ENCODE results near the gene NRTN.

The NRTN gene

GRCh38 chr19:5811117-5811516 lies 6.2 kb downstream of the NRTN start:
- H3K4me1 ChIP-seq = no peaks in the 10 kb centered on the region
- intact Hi-C loops (cut with DNase I; ENCODE audit: low total_unique reads) = no loop called here
- peaks cover 0 to 43% of the 10 kb centered on the region in 2 donors for H3K27me3 ChIP-seq
- DNase-seq = no peak
- H3K27ac ChIP-seq = no peak overlapping the region
- H3K9me3 ChIP-seq = no peaks in the 10 kb centered on the region
- no peak for TF ChIP-seq CTCF (IDR thresholded peaks at IDR 0.05)
- no peak overlapping the region for H3K4me3 ChIP-seq
- H3K36me3 ChIP-seq = no peaks in the 10 kb centered on the region

- no peak for TF ChIP-seq CTCF (IDR thresholded peaks at IDR 0.05)
- DNase-seq = no peak
- Histone ChIP-seq H3K27ac (no peak overlapping the region), H3K9me3 (no peaks in the 10 kb centered on the region), H3K27me3 (peaks cover 0 to 41% of the 10 kb centered on the region in 2 donors), H3K36me3 (no peaks in the 10 kb centered on the region), H3K4me3 (no peak overlapping the region), H3K4me1 (no peaks in the 10 kb centered on the region)
- intact Hi-C loops (cut with DNase I; ENCODE audit: low total_unique reads) = no loop called here
Measured at GRCh38 chr19:5814123-5814851, 9.4 kb downstream of the NRTN start.

GRCh38 chr19:5814852-5815246 lies 10.0 kb downstream of the NRTN start:
- Histone ChIP-seq H3K9me3 (no peaks in the 10 kb centered on the region), H3K36me3 (no peaks in the 10 kb centered on the region), H3K4me3 (no peak overlapping the region), H3K27me3 (peaks cover 0 to 45% of the 10 kb centered on the region in 2 donors), H3K4me1 (no peaks in the 10 kb centered on the region), H3K27ac (no peak overlapping the region)
- TF ChIP-seq CTCF (IDR thresholded peaks at IDR 0.05) = no peak
- intact Hi-C loops (cut with DNase I; ENCODE audit: low total_unique reads) = no loop called here
- DNase-seq = no peak

GRCh38 chr19:5817218-5817617 lies 12.4 kb downstream of the NRTN start:
- no peak overlapping the region for H3K4me3 ChIP-seq
- H3K27ac ChIP-seq = no peak overlapping the region
- no peaks in the 10 kb centered on the region for H3K9me3 ChIP-seq
- H3K27me3 ChIP-seq = peaks cover 0 to 53% of the 10 kb centered on the region in 2 donors
- TF ChIP-seq CTCF (IDR thresholded peaks at IDR 0.05) = no peak
- intact Hi-C loops (cut with DNase I; ENCODE audit: low total_unique reads) = no loop called here
- H3K36me3 ChIP-seq = no peaks in the 10 kb centered on the region
- no peak for DNase-seq
- peaks cover 0 to 4% (median 0%) of the 10 kb centered on the region in 4 donors for H3K4me1 ChIP-seq

- Histone ChIP-seq H3K36me3 (no peaks in the 10 kb centered on the region), H3K27me3 (peaks cover 0 to 53% of the 10 kb centered on the region in 2 donors), H3K4me3 (no peak overlapping the region), H3K4me1 (peaks cover 0 to 6% (median 0%) of the 10 kb centered on the region in 4 donors), H3K27ac (no peak overlapping the region), H3K9me3 (no peaks in the 10 kb centered on the region)
- no peak for TF ChIP-seq CTCF (IDR thresholded peaks at IDR 0.05)
- intact Hi-C loops (cut with DNase I; ENCODE audit: low total_unique reads) = no loop called here
- DNase-seq = no peak
Measured at GRCh38 chr19:5818594-5818993, 13.7 kb downstream of the NRTN start.

Data from tibial artery (tissue), 4 donors.